ENCODE data around the gene LGALS13. TPM values are rescaled to one million over a fixed set of nuclear protein-coding genes. Genes with fewer than 3 reads are reported as not detected.

Gene LGALS13
- polyA plus RNA-seq (2013, experiment 1 of 2), result not detected
- polyA plus RNA-seq (2013, experiment 2 of 2), result not detected

- WGBS, 2 experiments (ENCODE audit: insufficient coverage in 2 of 2), result 0 to 31% methylated on average over 1 to 4 of the region's 5 CpGs
- no peak within 1 kb of the TSS for H3K4me3 ChIP-seq (ENCODE audit: extremely low read depth, insufficient read depth, low read length, poor library complexity, severe bottlenecking)
- no peaks in the 10 kb centered on the region for H3K9me3 ChIP-seq (ENCODE audit: control insufficient read depth, low read length)
- H3K36me3 ChIP-seq (ENCODE audit: control insufficient read depth, insufficient read depth, low read length), result no peaks in the 10 kb centered on the region
- no peak within 1 kb of the TSS for H3K27ac ChIP-seq (ENCODE audit: low read depth, low read length, severe bottlenecking)
- H3K4me1 ChIP-seq (ENCODE audit: control insufficient read depth, insufficient read depth, low read length, poor library complexity, severe bottlenecking), result no peaks in the 10 kb centered on the region
Observed at GRCh38 chr19:39602224-39602623, at the start of gene LGALS13. TSS of gene LGALS13 (plus strand) at chr19:39602524. CDS start at chr19:39602569, 45 bp downstream.

- no peak overlapping the region for H3K4me3 ChIP-seq (ENCODE audit: extremely low read depth, insufficient read depth, low read length, poor library complexity, severe bottlenecking)
- no peak overlapping the region for H3K27ac ChIP-seq (ENCODE audit: low read depth, low read length, severe bottlenecking)
- H3K9me3 ChIP-seq (ENCODE audit: control insufficient read depth, low read length), result no peaks in the 10 kb centered on the region
- no peaks in the 10 kb centered on the region for H3K36me3 ChIP-seq (ENCODE audit: control insufficient read depth, insufficient read depth, low read length)
- no peaks in the 10 kb centered on the region for H3K4me1 ChIP-seq (ENCODE audit: control insufficient read depth, insufficient read depth, low read length, poor library complexity, severe bottlenecking)
- WGBS, 2 experiments (ENCODE audit: insufficient coverage in 2 of 2), result 64 to 65% methylated on average over 6 to 7 of the region's 7 CpGs
Observed at GRCh38 chr19:39553082-39553652, 49.2 kb upstream of the LGALS13 start.

GRCh38 chr19:39554701-39555311 lies 47.5 kb upstream of the LGALS13 start:
- WGBS, 2 experiments (ENCODE audit: insufficient coverage in 2 of 2), result 48 to 74% methylated on average over 3 to 4 of the region's 4 CpGs
- H3K27ac ChIP-seq (ENCODE audit: low read depth, low read length, severe bottlenecking), result no peak overlapping the region
- H3K4me3 ChIP-seq (ENCODE audit: extremely low read depth, insufficient read depth, low read length, poor library complexity, severe bottlenecking), result no peak overlapping the region
- H3K36me3 ChIP-seq (ENCODE audit: control insufficient read depth, insufficient read depth, low read length), result no peaks in the 10 kb centered on the region
- H3K9me3 ChIP-seq (ENCODE audit: control insufficient read depth, low read length), result no peaks in the 10 kb centered on the region
- H3K4me1 ChIP-seq (ENCODE audit: control insufficient read depth, insufficient read depth, low read length, poor library complexity, severe bottlenecking), result no peaks in the 10 kb centered on the region

- H3K4me3 ChIP-seq (ENCODE audit: extremely low read depth, insufficient read depth, low read length, poor library complexity, severe bottlenecking), result no peak overlapping the region
- no peaks in the 10 kb centered on the region for H3K36me3 ChIP-seq (ENCODE audit: control insufficient read depth, insufficient read depth, low read length)
- H3K4me1 ChIP-seq (ENCODE audit: control insufficient read depth, insufficient read depth, low read length, poor library complexity, severe bottlenecking), result no peaks in the 10 kb centered on the region
- 43 to 88% methylated on average over 1 of the region's 1 CpG for WGBS, 2 experiments (ENCODE audit: insufficient coverage in 2 of 2)
- no peak overlapping the region for H3K27ac ChIP-seq (ENCODE audit: low read depth, low read length, severe bottlenecking)
- H3K9me3 ChIP-seq (ENCODE audit: control insufficient read depth, low read length), result no peaks in the 10 kb centered on the region
Observed at GRCh38 chr19:39555883-39556282, 46.4 kb upstream of the LGALS13 start.

GRCh38 chr19:39557811-39558623 lies 44.3 kb upstream of the LGALS13 start:
- no peaks in the 10 kb centered on the region for H3K9me3 ChIP-seq (ENCODE audit: control insufficient read depth, low read length)
- H3K4me1 ChIP-seq (ENCODE audit: control insufficient read depth, insufficient read depth, low read length, poor library complexity, severe bottlenecking), result no peaks in the 10 kb centered on the region
- no peak overlapping the region for H3K4me3 ChIP-seq (ENCODE audit: extremely low read depth, insufficient read depth, low read length, poor library complexity, severe bottlenecking)
- 69 to 73% methylated on average over 4 of the region's 5 CpGs for WGBS, 2 experiments (ENCODE audit: insufficient coverage in 2 of 2)
- no peak overlapping the region for H3K27ac ChIP-seq (ENCODE audit: low read depth, low read length, severe bottlenecking)
- H3K36me3 ChIP-seq (ENCODE audit: control insufficient read depth, insufficient read depth, low read length), result no peaks in the 10 kb centered on the region

- Histone ChIP-seq H3K27ac (ENCODE audit: low read depth, low read length, severe bottlenecking) (no peak overlapping the region), H3K4me3 (ENCODE audit: extremely low read depth, insufficient read depth, low read length, poor library complexity, severe bottlenecking) (no peak overlapping the region), H3K4me1 (ENCODE audit: control insufficient read depth, insufficient read depth, low read length, poor library complexity, severe bottlenecking) (no peaks in the 10 kb centered on the region), H3K36me3 (ENCODE audit: control insufficient read depth, insufficient read depth, low read length) (no peaks in the 10 kb centered on the region), H3K9me3 (ENCODE audit: control insufficient read depth, low read length) (no peaks in the 10 kb centered on the region)
- WGBS, 2 experiments (ENCODE audit: insufficient coverage in 2 of 2), result 62 to 71% methylated on average over 4 to 5 of the region's 6 CpGs
Observed at GRCh38 chr19:39558624-39559117, 43.7 kb upstream of the LGALS13 start.

GRCh38 chr19:39563408-39563807 lies 38.9 kb upstream of the LGALS13 start:
- H3K36me3 ChIP-seq (ENCODE audit: control insufficient read depth, insufficient read depth, low read length), result no peaks in the 10 kb centered on the region
- no peak overlapping the region for H3K4me3 ChIP-seq (ENCODE audit: extremely low read depth, insufficient read depth, low read length, poor library complexity, severe bottlenecking)
- WGBS, 2 experiments (ENCODE audit: insufficient coverage in 2 of 2), result 72 to 79% methylated on average over 2 of the region's 2 CpGs
- no peaks in the 10 kb centered on the region for H3K4me1 ChIP-seq (ENCODE audit: control insufficient read depth, insufficient read depth, low read length, poor library complexity, severe bottlenecking)
- no peak overlapping the region for H3K27ac ChIP-seq (ENCODE audit: low read depth, low read length, severe bottlenecking)
- no peaks in the 10 kb centered on the region for H3K9me3 ChIP-seq (ENCODE audit: control insufficient read depth, low read length)

GRCh38 chr19:39566064-39566463 lies 36.3 kb upstream of the LGALS13 start:
- Histone ChIP-seq H3K9me3 (ENCODE audit: control insufficient read depth, low read length) (no peaks in the 10 kb centered on the region), H3K4me1 (ENCODE audit: control insufficient read depth, insufficient read depth, low read length, poor library complexity, severe bottlenecking) (no peaks in the 10 kb centered on the region), H3K27ac (ENCODE audit: low read depth, low read length, severe bottlenecking) (no peak overlapping the region), H3K4me3 (ENCODE audit: extremely low read depth, insufficient read depth, low read length, poor library complexity, severe bottlenecking) (no peak overlapping the region), H3K36me3 (ENCODE audit: control insufficient read depth, insufficient read depth, low read length) (no peaks in the 10 kb centered on the region)
- WGBS, 2 experiments (ENCODE audit: insufficient coverage in 2 of 2), result 33 to 100% methylated on average over 1 of the region's 3 CpGs

GRCh38 chr19:39568604-39569003 lies 33.7 kb upstream of the LGALS13 start:
- Histone ChIP-seq H3K36me3 (ENCODE audit: control insufficient read depth, insufficient read depth, low read length) (no peaks in the 10 kb centered on the region), H3K4me1 (ENCODE audit: control insufficient read depth, insufficient read depth, low read length, poor library complexity, severe bottlenecking) (no peaks in the 10 kb centered on the region), H3K9me3 (ENCODE audit: control insufficient read depth, low read length) (peaks cover 5% of the 10 kb centered on the region), H3K4me3 (ENCODE audit: extremely low read depth, insufficient read depth, low read length, poor library complexity, severe bottlenecking) (no peak overlapping the region), H3K27ac (ENCODE audit: low read depth, low read length, severe bottlenecking) (no peak overlapping the region)
- 40% methylated on average over 1 of the region's 3 CpGs; no CpG with 5 or more reads in 1 of the 2 experiments for WGBS, 2 experiments (ENCODE audit: insufficient coverage in 2 of 2)

- Histone ChIP-seq H3K36me3 (ENCODE audit: control insufficient read depth, insufficient read depth, low read length) (no peaks in the 10 kb centered on the region), H3K4me1 (ENCODE audit: control insufficient read depth, insufficient read depth, low read length, poor library complexity, severe bottlenecking) (no peaks in the 10 kb centered on the region), H3K27ac (ENCODE audit: low read depth, low read length, severe bottlenecking) (no peak overlapping the region), H3K4me3 (ENCODE audit: extremely low read depth, insufficient read depth, low read length, poor library complexity, severe bottlenecking) (no peak overlapping the region), H3K9me3 (ENCODE audit: control insufficient read depth, low read length) (no peaks in the 10 kb centered on the region)
- WGBS, 2 experiments (ENCODE audit: insufficient coverage in 2 of 2), result 39 to 49% methylated on average over 3 to 4 of the region's 4 CpGs
Observed at GRCh38 chr19:39582442-39582841, 19.9 kb upstream of the LGALS13 start.

Data from mesodermal cell (in vitro differentiated cells).